HG03342 (cell line): ENCODE results near the gene ILDR2.
A peak's percentile ranks its signal among the peaks of the same experiment; 100 is the strongest.
"Not testable (repeated sequence)": the region's sequence is repeated elsewhere in the genome, so short reads cannot be mapped to it uniquely, and the experiment has no call there.

Experiments
- ATAC-seq: cut with Tn5 transposase; IDR thresholded peaks from one replicate; pipeline ENCODE4 v1.9.1; 2021; ENCODE audit warnings: mild to moderate bottlenecking, moderate library complexity; ENCODE audit not compliant: unreplicated experiment

The ILDR2 gene

DNA sequence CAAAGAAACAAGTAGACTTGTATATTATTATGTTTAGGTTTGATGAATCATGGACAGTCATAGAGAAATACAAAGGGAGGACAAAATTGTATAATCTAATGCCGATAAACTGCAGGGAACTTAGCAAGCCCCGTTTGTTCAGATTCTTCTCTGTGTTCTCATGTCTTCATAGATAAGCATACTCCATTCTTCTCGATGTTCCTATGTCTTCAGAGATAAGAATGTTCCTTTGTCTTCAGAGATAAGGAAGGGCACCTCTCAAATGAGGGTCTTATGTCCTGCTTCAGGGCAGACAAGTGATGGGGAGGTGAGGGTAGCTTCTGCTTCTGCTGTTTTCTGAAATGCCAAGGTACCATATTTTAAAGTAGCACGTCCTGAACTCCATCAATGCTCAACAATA, 79.6 kb downstream of the ILDR2 start:
- ATAC-seq: no peak

DNA sequence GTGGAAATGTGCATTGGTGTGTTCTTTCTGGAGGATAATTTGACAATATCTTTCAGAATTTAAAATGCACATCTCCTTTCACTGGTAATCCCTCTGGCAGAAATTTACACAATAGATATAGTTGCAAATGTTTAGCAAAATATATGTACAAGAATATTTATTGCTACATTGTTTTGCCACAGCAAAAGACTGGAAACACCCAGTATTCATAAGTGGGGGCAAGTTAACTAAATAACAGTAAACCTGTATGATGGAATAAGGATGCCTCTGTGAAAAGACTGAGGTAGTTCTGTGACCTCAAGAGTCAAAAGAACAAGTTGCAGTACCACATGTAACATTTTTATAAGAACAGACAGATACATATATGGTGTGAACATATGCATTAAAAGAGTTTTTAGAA, 85.6 kb downstream of the ILDR2 start:
- ATAC-seq: no peak

DNA sequence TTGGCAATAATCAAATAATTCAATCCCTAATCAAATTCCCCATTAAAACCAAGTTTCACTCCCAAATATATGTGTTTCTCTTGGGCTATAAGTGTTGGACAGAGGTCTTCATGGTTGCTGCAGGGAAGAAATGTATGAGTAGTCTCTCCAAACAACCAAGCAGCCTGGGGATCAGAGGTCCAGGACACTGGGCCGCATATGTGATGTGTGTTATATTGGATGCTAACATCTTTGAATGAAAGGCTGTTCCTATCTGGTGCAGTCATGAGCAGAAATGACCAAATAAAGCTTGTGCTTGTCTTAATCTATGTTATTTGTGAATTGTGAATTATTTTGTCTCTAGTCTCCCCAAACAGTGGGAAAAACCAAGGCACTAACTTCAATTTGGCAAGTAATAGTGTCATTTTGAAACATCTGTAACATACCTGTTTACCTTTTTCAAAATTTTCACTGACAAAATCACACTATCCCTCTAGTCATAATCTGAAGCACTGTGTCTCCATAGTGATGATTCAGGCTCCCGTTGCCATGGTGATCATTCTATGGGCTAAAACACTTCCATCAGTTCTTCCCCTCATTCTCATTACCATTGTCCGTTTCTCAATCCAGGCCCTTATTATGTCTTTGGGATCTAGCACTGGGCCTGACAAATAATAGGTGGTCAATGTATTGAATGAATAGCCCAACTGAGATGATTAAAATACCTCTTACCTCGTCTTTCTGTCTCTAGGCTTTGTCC, 86.8 kb downstream of the ILDR2 start:
- ATAC-seq: no peak

DNA sequence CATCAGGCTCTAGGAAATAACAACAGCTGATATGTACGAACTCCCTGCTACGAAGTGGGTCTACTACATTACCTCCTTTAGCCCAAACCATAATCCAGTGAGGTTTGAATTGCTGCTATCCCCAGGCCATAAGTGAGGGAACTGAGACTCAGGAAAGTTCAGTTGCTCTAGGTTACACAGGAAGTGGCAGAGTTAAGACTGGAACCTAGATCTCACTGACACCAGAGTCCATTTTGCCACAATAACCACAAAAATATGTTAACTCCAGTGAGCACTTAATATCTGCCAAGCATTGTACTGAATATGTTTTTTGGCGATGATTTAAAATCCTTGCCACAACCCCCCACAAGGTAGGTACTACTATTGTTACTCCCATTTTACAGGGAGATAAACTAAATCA, 90.4 kb downstream of the ILDR2 start:
- no peak for ATAC-seq

DNA sequence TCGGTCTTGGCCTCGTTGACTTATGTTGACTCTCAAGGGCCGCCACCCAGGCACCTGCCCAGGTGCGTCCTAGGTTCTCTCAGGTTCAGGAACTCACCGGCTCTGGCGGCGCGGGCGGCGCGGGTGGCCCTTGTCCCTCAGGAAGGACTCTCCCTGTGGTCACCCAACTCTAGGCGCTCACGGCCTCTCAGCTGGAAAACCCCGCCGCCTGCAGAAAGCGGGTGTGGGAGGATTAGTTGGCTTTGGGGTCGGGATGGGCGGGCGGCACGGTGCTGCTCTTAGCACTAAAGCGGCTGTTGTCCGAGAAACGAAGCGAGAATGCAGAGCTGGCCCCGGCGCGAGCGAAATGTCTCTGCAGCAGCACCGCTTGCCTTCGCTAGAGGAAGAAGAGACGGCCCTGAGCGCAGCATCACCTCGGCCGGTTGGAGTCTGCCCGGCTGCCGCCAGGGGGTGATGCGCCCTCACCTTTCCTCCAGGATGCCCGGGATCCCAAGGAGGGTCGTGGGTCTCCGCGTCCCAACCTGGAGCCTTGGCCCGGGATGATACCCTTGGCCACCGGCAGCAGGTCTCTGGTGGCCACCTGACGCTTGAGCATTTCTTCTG, 91.2 kb downstream of the ILDR2 start:
- ATAC-seq: peak; percentile 62

DNA sequence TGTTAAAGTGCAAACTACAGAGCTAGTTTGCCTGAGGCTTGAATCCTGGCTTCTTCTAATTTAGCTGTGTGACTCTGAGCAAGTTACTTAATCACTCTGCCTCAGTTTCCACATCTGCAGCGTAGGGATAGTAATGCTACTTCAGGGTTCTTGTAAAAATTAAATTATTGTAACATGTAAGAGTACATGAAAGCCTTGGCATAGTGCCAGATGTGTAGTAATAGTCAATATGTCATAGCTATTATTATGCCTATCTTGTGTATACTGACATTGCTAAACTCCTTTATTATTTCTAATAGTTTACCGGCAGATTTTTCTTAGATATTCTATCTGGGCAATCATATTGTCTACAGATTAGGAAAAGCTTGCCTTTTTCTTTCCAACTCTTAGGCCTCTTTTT, 92.4 kb downstream of the ILDR2 start:
- no peak for ATAC-seq

DNA sequence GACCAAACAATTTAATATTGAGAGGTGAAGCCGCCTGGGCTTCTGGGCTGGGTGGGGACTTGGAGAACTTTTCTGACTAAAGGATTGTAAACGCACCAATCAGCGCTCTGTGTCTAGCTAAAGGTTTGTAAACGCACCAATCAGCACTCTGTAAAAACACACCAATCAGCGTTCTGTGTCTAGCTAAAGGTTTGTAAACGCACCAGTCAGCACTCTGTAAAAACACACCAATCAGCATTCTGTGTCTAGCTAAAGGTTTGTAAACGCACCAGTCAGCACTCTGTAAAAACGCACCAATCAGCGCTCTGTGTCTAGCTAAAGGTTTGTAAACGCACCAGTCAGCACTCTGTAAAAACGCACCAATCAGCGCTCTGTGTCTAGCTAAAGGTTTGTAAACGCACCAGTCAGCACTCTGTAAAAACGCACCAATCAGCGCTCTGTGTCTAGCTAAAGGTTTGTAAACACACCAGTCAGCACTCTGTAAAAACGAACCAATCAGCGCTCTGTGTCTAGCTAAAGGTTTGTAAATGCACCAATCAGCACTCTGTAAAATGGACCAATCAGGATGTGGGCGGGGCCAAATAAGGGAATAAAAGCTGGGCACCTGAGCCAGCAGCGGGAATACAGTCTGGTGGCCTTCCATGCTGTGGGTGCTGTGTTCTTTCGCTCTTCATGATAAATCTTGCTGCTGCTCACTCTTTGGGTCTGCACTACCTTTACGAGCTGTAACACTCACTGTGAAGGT, 97.0 kb downstream of the ILDR2 start:
- not testable (repeated sequence) for ATAC-seq

DNA sequence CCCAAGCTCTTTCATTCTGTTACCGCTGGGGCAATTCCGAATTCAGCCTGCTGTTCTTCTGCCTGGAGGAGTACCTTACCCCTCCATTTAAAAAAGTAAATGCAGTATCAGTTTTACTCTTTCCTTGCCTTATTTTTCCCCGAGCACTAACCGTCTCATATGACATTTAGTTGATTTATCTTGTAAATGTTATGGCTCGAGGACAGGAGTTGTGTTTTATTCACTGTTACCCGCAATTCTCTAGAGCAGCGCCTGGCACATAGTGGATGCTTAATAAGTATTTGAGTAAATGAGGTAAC, 98.9 kb downstream of the ILDR2 start:
- peak; percentile 1 for ATAC-seq

DNA sequence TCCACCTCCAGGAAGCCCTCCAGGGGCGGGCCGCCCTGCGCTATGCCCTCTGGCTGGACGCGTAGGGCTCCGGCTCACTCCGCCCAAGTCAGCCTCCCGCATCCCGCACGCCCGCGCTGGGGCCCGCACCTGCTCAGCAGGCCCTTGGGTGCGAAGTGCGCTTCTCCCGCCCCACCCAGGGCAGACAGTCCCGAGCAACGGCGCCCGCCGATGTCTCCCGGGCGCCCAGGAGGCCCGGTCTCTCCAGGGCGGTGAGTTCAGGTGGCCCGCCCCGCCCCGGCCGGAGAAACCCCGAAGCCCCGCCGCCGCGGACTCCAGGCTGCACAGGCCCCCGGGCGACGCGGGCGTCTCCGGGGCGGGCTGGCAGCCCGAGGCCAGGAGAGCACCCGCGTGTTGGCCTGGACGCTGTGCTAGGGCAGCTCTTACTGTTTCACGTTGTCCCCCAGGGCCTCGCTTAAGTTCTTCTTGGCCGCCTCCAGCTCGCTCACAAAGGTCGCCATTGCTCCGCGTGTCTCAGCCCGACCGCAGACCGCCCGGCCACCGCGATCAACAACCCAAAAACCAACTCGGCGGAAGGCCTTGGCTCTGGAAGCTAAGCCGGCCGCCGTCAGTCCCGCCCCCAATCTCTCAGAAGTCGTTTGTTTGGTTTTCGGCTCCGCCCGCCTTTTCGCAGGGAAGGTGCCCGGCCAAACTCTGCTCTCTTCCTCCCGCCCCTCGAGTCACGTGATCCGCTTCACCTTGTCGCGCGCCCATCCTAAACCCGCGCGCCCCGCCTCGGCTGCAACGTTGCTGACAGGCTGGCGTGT, 99.4 kb downstream of the ILDR2 start, which contains the start of gene TADA1:
Gene TADA1, minus strand, starts transcription at position 531 of the 806 bp plus-strand sequence. Its CDS starts 31 bp downstream, at position 500.
- ATAC-seq: peak; percentile 91

DNA sequence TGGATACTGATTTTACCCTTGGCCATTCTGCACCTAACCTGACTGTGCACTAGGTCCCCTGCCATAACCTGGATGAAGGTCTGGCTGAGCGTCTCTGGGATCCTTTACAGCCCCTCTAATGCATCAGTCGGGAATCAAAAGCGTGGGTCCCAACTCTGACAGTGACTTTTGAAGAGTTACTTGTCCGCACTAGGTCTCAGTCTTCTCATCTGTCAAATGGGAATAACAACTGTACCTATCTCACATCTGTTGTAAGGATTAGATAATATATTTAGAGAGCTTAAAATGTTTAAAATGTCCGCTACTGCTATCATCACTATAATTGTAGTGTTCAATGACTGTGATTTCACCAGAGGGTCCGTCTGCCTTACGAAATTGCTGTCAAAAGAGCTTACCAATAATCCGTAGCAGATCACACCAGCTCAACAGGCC, 100.0 kb downstream of the ILDR2 start:
- ATAC-seq: no peak

DNA sequence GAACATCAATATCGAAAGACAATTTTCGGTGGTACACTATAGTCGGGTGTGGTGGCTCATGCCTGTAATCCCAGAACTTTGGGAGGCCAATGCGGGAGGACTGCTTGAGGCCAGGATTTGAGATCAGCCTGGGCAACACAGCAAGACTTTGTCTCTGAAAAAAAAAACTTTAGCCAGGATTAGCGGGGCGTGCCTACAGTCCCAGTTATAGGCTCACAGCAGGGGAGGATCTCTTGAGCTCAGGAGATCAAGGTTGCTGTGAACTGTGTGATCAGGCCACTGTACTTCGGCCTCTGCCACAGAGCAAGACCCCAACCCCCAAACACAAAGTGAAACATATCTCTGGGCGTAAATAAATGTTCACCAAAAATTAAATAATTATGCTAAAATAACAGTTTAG, 100.9 kb downstream of the ILDR2 start:
- no peak for ATAC-seq

DNA sequence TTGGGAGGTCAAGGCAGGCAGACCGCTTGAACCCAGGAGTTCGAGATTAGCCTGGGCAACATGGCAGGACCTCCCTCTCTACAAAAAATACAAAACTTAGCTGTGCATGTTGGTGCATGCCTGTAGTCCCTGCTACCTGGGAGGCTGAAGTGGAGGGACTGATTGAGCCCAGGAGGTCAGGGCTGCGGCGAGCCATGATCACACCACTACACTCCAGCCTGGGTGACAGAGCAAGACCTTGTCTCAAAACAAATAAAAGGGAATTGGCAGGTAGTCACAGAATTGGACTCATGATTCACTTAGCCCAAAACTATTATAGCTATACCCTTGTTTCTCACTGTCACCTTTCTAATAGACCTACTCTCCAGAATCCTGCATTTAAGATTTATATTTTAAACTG, 104.8 kb downstream of the ILDR2 start:
- no peak for ATAC-seq

DNA sequence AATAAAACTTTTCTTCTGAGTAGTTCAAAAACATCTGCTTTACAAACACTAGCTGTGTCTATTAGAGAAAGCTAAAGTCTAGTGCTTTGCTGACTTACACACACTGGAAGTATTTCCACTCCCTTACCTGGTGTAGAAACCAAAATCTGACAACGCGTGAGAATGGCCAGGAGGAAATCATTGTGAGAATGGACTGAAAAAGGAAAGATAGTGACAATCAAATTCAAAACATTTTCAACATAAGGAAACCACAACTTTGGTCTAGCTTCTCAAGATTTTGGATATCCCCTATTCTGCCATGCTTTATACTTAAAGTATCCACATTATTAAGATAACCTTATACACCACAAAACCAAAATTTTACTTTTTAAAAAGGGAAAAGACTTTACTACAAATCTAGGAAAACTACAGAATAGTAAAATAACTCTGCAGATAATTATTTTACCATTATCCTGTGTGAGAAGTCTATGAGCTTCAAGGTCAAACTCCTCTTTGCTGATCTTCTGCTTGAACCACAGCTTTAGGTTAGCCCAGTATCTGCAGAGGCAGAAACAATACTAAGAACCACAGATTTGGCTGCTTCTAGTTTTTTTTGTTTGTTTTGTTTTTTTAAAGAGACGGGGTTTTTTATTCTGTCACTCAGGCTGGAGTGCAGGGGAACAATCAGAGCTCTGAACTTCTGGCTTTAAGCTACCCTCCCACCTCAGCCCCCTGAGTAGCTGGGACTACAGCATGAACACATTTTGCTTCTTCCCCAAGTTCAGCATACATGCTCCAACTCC, 105.8 kb downstream of the ILDR2 start:
- no peak for ATAC-seq

DNA sequence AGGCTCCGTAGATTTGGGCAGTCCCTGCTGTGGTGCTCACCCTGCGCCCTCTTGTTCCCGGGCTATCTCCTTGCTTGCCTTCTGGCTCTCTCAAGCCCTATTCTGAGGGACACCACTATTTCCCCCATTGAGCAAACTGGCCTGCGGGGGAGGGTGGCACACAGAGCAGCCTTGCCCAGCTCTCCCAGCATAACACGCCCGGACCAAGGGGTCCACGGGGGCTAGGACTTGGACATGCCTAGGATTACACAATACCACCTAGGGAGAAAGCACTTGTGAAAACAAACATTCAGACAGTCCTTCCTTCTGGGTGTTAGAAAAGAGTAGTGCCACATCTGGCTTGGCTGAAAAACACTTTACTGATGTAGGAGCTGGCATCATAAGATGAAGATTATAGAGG, 106.7 kb downstream of the ILDR2 start:
- ATAC-seq: no peak

DNA sequence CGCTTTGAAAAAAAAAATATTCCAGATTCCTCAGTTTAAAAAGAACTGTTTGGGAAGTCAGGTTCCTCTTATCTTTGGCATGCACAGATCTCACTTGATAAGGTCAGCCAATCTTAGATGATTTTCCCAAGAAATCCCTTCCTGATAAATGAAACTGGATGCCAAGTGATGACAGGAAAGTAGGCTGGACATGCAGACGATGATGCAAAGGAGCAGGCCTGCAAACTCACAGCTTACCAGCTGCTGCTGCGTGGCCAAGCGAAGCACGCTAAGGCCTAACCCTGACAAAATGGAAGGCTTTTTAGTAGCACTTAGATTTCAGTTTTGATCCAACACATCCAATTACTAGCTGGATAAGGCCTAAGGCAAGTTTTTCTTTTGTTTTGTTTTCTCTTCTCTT, 109.4 kb downstream of the ILDR2 start:
- no peak for ATAC-seq

DNA sequence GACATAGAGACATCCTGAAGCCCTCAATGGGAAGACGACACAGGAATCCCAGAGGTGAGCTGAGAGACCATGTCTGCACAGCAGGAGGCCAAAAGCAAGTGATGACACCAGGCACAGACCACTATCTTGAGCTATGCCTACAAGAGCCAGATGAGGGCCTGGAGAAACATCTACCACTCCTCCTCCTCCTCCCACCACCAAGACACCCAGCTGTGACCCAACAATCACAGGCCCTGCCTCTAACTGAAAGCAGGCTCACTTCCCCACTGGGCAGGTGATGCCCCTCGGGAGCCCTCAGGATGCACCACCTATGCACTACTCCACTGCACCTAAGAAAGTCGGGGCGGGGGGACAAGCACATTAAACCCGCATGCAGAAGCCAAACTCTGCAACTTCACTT, 115.7 kb downstream of the ILDR2 start:
- no peak for ATAC-seq

DNA sequence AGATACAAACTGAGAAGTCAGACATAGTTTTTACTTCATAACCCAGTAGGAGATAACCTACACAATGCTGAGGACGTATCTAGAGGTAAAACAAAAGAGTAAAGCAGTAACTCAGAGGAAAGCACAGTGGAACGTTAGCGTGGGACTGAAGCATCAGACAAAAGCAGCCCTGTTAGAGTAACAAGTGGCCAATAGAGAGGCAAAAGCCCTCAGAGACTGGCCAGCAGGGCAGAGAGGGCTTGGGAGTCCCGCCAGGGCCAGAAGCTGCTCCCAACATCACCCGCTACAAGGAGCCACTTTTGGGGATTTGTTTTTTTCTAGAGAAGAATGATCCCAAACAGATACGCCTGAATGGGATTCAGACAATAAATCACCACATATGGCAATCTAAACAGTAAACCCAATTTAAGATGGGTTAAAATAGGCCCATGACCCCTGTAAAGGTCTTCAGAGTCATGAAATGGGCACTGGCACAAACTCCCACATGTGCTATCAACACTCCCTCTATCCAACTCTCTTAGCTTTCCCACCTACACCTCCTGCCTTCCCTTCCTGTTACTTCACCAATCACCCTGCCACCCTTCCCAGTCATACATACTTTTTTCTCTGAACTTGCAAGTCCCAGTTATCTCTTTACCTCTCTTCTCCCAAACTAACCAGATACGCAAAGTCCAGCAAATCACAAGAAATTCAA, 116.5 kb downstream of the ILDR2 start:
- ATAC-seq: no peak
